OCI-LY7 (cell line): ENCODE results near the gene SLC22A16. TPM values are rescaled to one million over a fixed set of nuclear protein-coding genes. Genes with fewer than 3 reads are reported as not detected.

Source experiments
- BruUV-seq: library from RNA; stranded (reverse); fragments of 400-500 nt; replicated peaks from 2 replicates; lab custom pipeline; 2021; lab: Mats Ljungman, UMichigan
- CTCF ChIA-PET: fragments of 300-600 bp; sonication (Branson Sonifier 250); formaldehyde crosslinking; loops from one replicate; lab custom pipeline; 2022; ENCODE audit warnings: antibody characterized with exemption; ENCODE audit not compliant: unreplicated experiment; lab: Charles Lee
- POLR2A ChIA-PET: fragments of 300-600 bp; sonication (Branson Sonifier 250); formaldehyde crosslinking; loops from one replicate; lab custom pipeline; 2022; ENCODE audit warnings: antibody characterized with exemption; lab: Charles Lee
- DNase-seq: peaks from one replicate; pipeline ENCODE4 v3.0.0-alpha.2; 2015; ENCODE audit warnings: low spot score
- H2AFZ ChIP-seq: fragments of 200-600 bp; sonication (generic), shearing (Covaris generic); 2 replicates; pipeline ENCODE4 v1.6.1; 2014; ENCODE audit warnings: mild to moderate bottlenecking, antibody characterized with exemption, low read length, moderate library complexity
- H3K27ac ChIP-seq: fragments of 200-600 bp; sonication (generic); 2 replicates; pipeline ENCODE4 v1.5.1; 2014; ENCODE audit warnings: mixed run types, low read depth, mild to moderate bottlenecking, moderate library complexity, low read length, inconsistent platforms; ENCODE audit not compliant: poor library complexity, severe bottlenecking
- H3K36me3 ChIP-seq: fragments of 200-600 bp; sonication (generic); 2 replicates; pipeline ENCODE4 v1.6.1; 2014; ENCODE audit warnings: mild to moderate bottlenecking, antibody characterized with exemption, low read length, moderate library complexity, mixed read lengths; ENCODE audit not compliant: insufficient read depth
- H3K4me1 ChIP-seq: fragments of 200-600 bp; sonication (generic); 2 replicates; pipeline ENCODE4 v1.5.1; 2014; ENCODE audit warnings: mild to moderate bottlenecking, low read length; ENCODE audit not compliant: insufficient read depth, poor library complexity, severe bottlenecking
- H3K4me2 ChIP-seq: fragments of 200-600 bp; sonication (generic); 2 replicates; pipeline ENCODE4 v1.6.1; 2014; ENCODE audit warnings: mild to moderate bottlenecking, low read length
- H3K4me3 ChIP-seq: fragments of 200-600 bp; sonication (generic); 2 replicates; pipeline ENCODE4 v1.5.1; 2014; ENCODE audit warnings: mild to moderate bottlenecking, low read depth, low read length; ENCODE audit not compliant: poor library complexity, severe bottlenecking
- H3K79me2 ChIP-seq: fragments of 200-600 bp; sonication (generic); 2 replicates; pipeline ENCODE4 v1.6.1; 2016; ENCODE audit warnings: low read depth, mild to moderate bottlenecking, low read length, moderate library complexity, mixed read lengths; ENCODE audit not compliant: insufficient read depth
- H3K9me2 ChIP-seq: fragments of 200-600 bp; sonication (generic); 2 replicates; pipeline ENCODE4 v1.6.1; 2016; ENCODE audit warnings: mild to moderate bottlenecking, low read length, mixed read lengths; ENCODE audit not compliant: insufficient read depth
- H3K9me3 ChIP-seq: fragments of 200-600 bp; sonication (generic); 2 replicates; pipeline ENCODE4 v1.6.1; 2014; ENCODE audit warnings: mild to moderate bottlenecking, mixed run types, low read length, mixed read lengths
- H4K20me1 ChIP-seq: fragments of 200-600 bp; sonication (generic); 2 replicates; pipeline ENCODE4 v1.6.1; 2014; ENCODE audit warnings: mild to moderate bottlenecking, antibody characterized with exemption, low read length, moderate library complexity, mixed read lengths; ENCODE audit not compliant: insufficient read depth
- CTCF ChIP-seq: fragments of 200-600 bp; sonication (generic); conservative IDR thresholded peaks from 2 replicates; pipeline ENCODE4 v1.5.1; 2014; ENCODE audit warnings: mild to moderate bottlenecking, antibody characterized with exemption, low read length, moderate library complexity, mixed read lengths
- EZH2phosphoT487 ChIP-seq: fragments of 200-600 bp; sonication (generic); IDR thresholded peaks from 2 replicates; pipeline ENCODE4 v1.6.1; 2018; ENCODE audit warnings: low read depth, borderline replicate concordance, mild to moderate bottlenecking, mixed run types, antibody characterized with exemption, low read length, moderate library complexity, mixed read lengths
- intact Hi-C: fragments of 100-400 bp; cut with micrococcal nuclease; formaldehyde crosslinking; loops from one replicate; pipeline ENCODE4 v1.10.0; 2022; ENCODE audit not compliant: unreplicated experiment
- total RNA-seq, 2 experiments: library from RNA; depleted of rRNA in 1 of 2; stranded (reverse); fragments of >200 nt in 1 of 2; shearing (Covaris generic) in 1 of 2; gene quantifications; 2 replicates each; pipeline ENCODE4 v1.2.3, GENCODE V29; 2014 to 2022

SLC22A16 gene
- total RNA-seq, 2 experiments from 2014 or later: not detected

- no peak overlapping the region for H3K4me3 ChIP-seq
- no peak overlapping the region for H3K4me2 ChIP-seq
- no peak overlapping the region for H3K27ac ChIP-seq
- DNase-seq: no peak
- no peaks in the 10 kb centered on the region for H3K36me3 ChIP-seq
- TF ChIP-seq CTCF: no peak
- TF ChIP-seq EZH2phosphoT487: no peak
- no peaks in the 10 kb centered on the region for H3K9me3 ChIP-seq
- no peaks in the 10 kb centered on the region for H3K9me2 ChIP-seq
- BruUV-seq: no TSS peak
- H4K20me1 ChIP-seq: no peaks in the 10 kb centered on the region
- ChIA-PET CTCF (no interaction called here), POLR2A (no interaction called here)
- intact Hi-C loops: no loop called here
- no peak overlapping the region for H2AFZ ChIP-seq
- H3K79me2 ChIP-seq: no peaks in the 10 kb centered on the region
- no peaks in the 10 kb centered on the region for H3K4me1 ChIP-seq
Measured at GRCh38 chr6:110412360-110412759, 64.1 kb downstream of the SLC22A16 start.

- DNase-seq: no peak
- H2AFZ ChIP-seq: no peak overlapping the region
- no peaks in the 10 kb centered on the region for H3K4me1 ChIP-seq
- TF ChIP-seq EZH2phosphoT487 (no peak), CTCF (no peak)
- BruUV-seq: no TSS peak
- no peak overlapping the region for H3K27ac ChIP-seq
- ChIA-PET CTCF (no interaction called here), POLR2A (no interaction called here)
- no peaks in the 10 kb centered on the region for H3K9me2 ChIP-seq
- H4K20me1 ChIP-seq: no peaks in the 10 kb centered on the region
- intact Hi-C loops: no loop called here
- no peaks in the 10 kb centered on the region for H3K79me2 ChIP-seq
- H3K9me3 ChIP-seq: no peaks in the 10 kb centered on the region
- no peak overlapping the region for H3K4me2 ChIP-seq
- H3K36me3 ChIP-seq: no peaks in the 10 kb centered on the region
- H3K4me3 ChIP-seq: no peak overlapping the region
Measured at GRCh38 chr6:110410511-110410910, 65.9 kb downstream of the SLC22A16 start.

- no peaks in the 10 kb centered on the region for H3K9me3 ChIP-seq
- intact Hi-C loops: no loop called here
- H3K4me3 ChIP-seq: no peak overlapping the region
- no peaks in the 10 kb centered on the region for H3K79me2 ChIP-seq
- no peak overlapping the region for H2AFZ ChIP-seq
- H3K9me2 ChIP-seq: no peaks in the 10 kb centered on the region
- no peak overlapping the region for H3K4me2 ChIP-seq
- H4K20me1 ChIP-seq: no peaks in the 10 kb centered on the region
- H3K36me3 ChIP-seq: no peaks in the 10 kb centered on the region
- no peak overlapping the region for H3K27ac ChIP-seq
- CTCF ChIA-PET: no interaction called here
- TF ChIP-seq CTCF (no peak), EZH2phosphoT487 (no peak)
- H3K4me1 ChIP-seq: no peaks in the 10 kb centered on the region
- BruUV-seq: no TSS peak
- POLR2A ChIA-PET: no interaction called here
- DNase-seq: no peak
Measured at GRCh38 chr6:110409794-110410193, 66.6 kb downstream of the SLC22A16 start.
